Parathyroid adenoma (tissue), 2 donors: ENCODE measurements around the gene XPNPEP2.

Source experiments
- H2AFZ ChIP-seq: fragments of 300-600 bp; sonication (generic); one replicate; pipeline ENCODE4 v1.7.0; 2017; ENCODE audit warnings: antibody characterized with exemption, mild to moderate bottlenecking
- H3K27ac ChIP-seq: fragments of 300-600 bp; sonication (generic); one replicate; pipeline ENCODE4 v1.7.0; 2017
- H3K27me3 ChIP-seq: fragments of 300-600 bp; sonication (generic); one replicate; pipeline ENCODE4 v1.7.0; 2017; ENCODE audit warnings: low read length; ENCODE audit not compliant: control insufficient read depth, insufficient read depth
- H3K36me3 ChIP-seq: fragments of 300-600 bp; sonication (generic); one replicate; pipeline ENCODE4 v1.7.0; 2017; ENCODE audit warnings: low read length; ENCODE audit not compliant: control insufficient read depth, insufficient read depth
- H3K4me1 ChIP-seq: fragments of 300-600 bp; sonication (generic); one replicate; pipeline ENCODE4 v1.7.0; 2017; ENCODE audit warnings: control low read depth
- H3K4me2 ChIP-seq: fragments of 300-600 bp; sonication (generic); one replicate; pipeline ENCODE4 v1.7.0; 2017; ENCODE audit warnings: low read length
- H3K4me3 ChIP-seq: fragments of 300-600 bp; sonication (generic); one replicate; pipeline ENCODE4 v1.7.0; 2017; ENCODE audit warnings: low read depth, low read length
- H3K79me2 ChIP-seq: fragments of 300-600 bp; sonication (generic); one replicate; pipeline ENCODE4 v1.7.0; 2017; ENCODE audit warnings: control low read depth
- H3K9ac ChIP-seq: fragments of 300-600 bp; sonication (generic); one replicate; pipeline ENCODE4 v1.7.0; 2017; ENCODE audit warnings: mild to moderate bottlenecking
- H3K9me3 ChIP-seq: fragments of 300-600 bp; sonication (generic); one replicate; pipeline ENCODE4 v1.7.0; 2017; ENCODE audit warnings: low read length; ENCODE audit not compliant: control insufficient read depth
- CTCF ChIP-seq: fragments of 300-600 bp; sonication (generic); IDR thresholded peaks from one replicate; pipeline ENCODE4 v1.7.0; 2017; ENCODE audit warnings: antibody characterized with exemption, mild to moderate bottlenecking
- donor health status: primary hyperparathyroidism.

Gene XPNPEP2

GRCh38 chrX:129731228-129731627 lies 7.6 kb upstream of the XPNPEP2 start:
- Histone ChIP-seq H2AFZ (no peak overlapping the region), H3K27me3 (no peaks in the 10 kb centered on the region), H3K79me2 (no peaks in the 10 kb centered on the region), H3K9me3 (no peaks in the 10 kb centered on the region), H3K9ac (no peak overlapping the region), H3K4me3 (no peak overlapping the region), H3K27ac (no peak overlapping the region), H3K36me3 (no peaks in the 10 kb centered on the region), H3K4me1 (no peaks in the 10 kb centered on the region), H3K4me2 (no peak overlapping the region)
- TF ChIP-seq CTCF, result no peak

- H3K9me3 ChIP-seq, result no peaks in the 10 kb centered on the region
- H3K9ac ChIP-seq, result no peak overlapping the region
- peaks cover 10% of the 10 kb centered on the region for H3K4me1 ChIP-seq
- no peak for TF ChIP-seq CTCF
- H3K27ac ChIP-seq, result no peak overlapping the region
- no peak overlapping the region for H3K4me3 ChIP-seq
- H3K79me2 ChIP-seq, result no peaks in the 10 kb centered on the region
- no peak overlapping the region for H2AFZ ChIP-seq
- H3K36me3 ChIP-seq, result no peaks in the 10 kb centered on the region
- H3K27me3 ChIP-seq, result no peaks in the 10 kb centered on the region
- H3K4me2 ChIP-seq, result no peak overlapping the region
Measured at GRCh38 chrX:129732857-129733256, 5.9 kb upstream of the XPNPEP2 start.

GRCh38 chrX:129733335-129733734 lies 5.4 kb upstream of the XPNPEP2 start:
- no peaks in the 10 kb centered on the region for H3K79me2 ChIP-seq
- no peak overlapping the region for H3K4me2 ChIP-seq
- H3K4me1 ChIP-seq, result peaks cover 10% of the 10 kb centered on the region
- no peak overlapping the region for H3K4me3 ChIP-seq
- H3K27me3 ChIP-seq, result no peaks in the 10 kb centered on the region
- H3K36me3 ChIP-seq, result no peaks in the 10 kb centered on the region
- no peak overlapping the region for H3K27ac ChIP-seq
- no peaks in the 10 kb centered on the region for H3K9me3 ChIP-seq
- H2AFZ ChIP-seq, result no peak overlapping the region
- TF ChIP-seq CTCF, result no peak
- no peak overlapping the region for H3K9ac ChIP-seq

GRCh38 chrX:129736491-129736890 lies 2.3 kb upstream of the XPNPEP2 start:
- H3K36me3 ChIP-seq, result no peaks in the 10 kb centered on the region
- no peak overlapping the region for H3K4me2 ChIP-seq
- no peak overlapping the region for H2AFZ ChIP-seq
- no peaks in the 10 kb centered on the region for H3K9me3 ChIP-seq
- H3K4me3 ChIP-seq, result no peak overlapping the region
- no peaks in the 10 kb centered on the region for H3K27me3 ChIP-seq
- no peak overlapping the region for H3K27ac ChIP-seq
- no peak for TF ChIP-seq CTCF
- peaks cover 20% of the 10 kb centered on the region for H3K4me1 ChIP-seq
- no peaks in the 10 kb centered on the region for H3K79me2 ChIP-seq
- no peak overlapping the region for H3K9ac ChIP-seq

GRCh38 chrX:129737916-129738315 lies 863 bp upstream of the XPNPEP2 start:
- Histone ChIP-seq H3K9me3 (no peaks in the 10 kb centered on the region), H3K36me3 (no peaks in the 10 kb centered on the region), H3K27me3 (no peaks in the 10 kb centered on the region), H3K4me3 (no peak overlapping the region), H2AFZ (peak overlapping the region; percentile 46), H3K9ac (no peak overlapping the region), H3K4me1 (peaks cover 20% of the 10 kb centered on the region), H3K27ac (no peak overlapping the region), H3K79me2 (no peaks in the 10 kb centered on the region), H3K4me2 (no peak overlapping the region)
- TF ChIP-seq CTCF, result no peak
